Measurements from ENCODE around the gene ANO9.

- TF ChIP-seq CTCF (conservative IDR thresholded peaks at IDR 0.05; ENCODE audit: low read depth, low read length) (no peak), EZH2 (IDR thresholded peaks at IDR 0.05; ENCODE audit: borderline replicate concordance, low read depth, low read length, poor library complexity, severe bottlenecking) (no peak)
Measured at GRCh38 chr11:433641-434040, 8.2 kb downstream of the ANO9 start.
